Measurements from ENCODE around the gene CACNA1C.

DNA sequence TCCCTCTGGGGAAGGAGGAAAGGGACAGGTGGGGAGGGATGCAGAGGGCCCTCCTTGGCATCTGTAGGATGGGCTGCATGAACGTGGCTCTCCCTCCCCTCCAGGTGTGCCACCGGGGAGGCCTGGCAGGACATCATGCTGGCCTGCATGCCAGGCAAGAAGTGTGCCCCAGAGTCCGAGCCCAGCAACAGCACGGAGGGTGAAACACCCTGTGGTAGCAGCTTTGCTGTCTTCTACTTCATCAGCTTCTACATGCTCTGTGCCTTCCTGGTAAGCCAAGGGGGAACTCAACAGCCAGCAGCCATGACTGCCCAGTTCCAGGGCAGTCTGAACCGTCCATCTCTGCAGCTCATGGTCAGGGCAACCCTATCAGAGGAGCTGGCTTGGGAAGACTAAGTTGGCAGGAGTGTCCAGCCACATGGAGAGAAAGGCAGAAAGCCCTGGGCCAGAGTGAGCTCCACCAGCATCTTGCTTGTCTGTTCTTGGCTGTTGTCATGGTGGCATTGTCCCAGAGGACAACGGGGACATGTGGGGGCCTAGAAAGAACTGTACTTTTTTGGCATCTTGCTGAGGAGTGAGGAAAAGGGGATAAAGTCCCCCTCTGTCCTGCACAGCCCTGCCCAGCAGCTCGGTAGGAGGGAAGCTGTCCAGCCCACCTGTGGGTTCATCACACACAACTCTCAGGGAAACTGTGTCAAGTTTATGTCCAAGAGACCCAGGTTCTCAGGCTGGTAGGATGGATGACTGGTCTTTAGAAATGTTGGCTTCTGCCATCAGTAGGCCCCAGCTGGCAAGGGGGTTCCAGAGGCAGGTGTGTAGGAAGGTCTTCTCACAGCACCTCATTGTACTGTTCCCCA, 612.2 kb downstream of the CACNA1C start:
- TF ChIP-seq, protein P1, sequence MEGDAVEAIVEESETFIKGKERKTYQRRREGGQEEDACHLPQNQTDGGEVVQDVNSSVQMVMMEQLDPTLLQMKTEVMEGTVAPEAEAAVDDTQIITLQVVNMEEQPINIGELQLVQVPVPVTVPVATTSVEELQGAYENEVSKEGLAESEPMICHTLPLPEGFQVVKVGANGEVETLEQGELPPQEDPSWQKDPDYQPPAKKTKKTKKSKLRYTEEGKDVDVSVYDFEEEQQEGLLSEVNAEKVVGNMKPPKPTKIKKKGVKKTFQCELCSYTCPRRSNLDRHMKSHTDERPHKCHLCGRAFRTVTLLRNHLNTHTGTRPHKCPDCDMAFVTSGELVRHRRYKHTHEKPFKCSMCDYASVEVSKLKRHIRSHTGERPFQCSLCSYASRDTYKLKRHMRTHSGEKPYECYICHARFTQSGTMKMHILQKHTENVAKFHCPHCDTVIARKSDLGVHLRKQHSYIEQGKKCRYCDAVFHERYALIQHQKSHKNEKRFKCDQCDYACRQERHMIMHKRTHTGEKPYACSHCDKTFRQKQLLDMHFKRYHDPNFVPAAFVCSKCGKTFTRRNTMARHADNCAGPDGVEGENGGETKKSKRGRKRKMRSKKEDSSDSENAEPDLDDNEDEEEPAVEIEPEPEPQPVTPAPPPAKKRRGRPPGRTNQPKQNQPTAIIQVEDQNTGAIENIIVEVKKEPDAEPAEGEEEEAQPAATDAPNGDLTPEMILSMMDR (IDR thresholded peaks at IDR 0.05) = no peak
- TF ChIP-seq POLR2A (IDR thresholded peaks at IDR 0.05; ENCODE audit: low read depth) (no peak), POLR2AphosphoS5 (IDR thresholded peaks at IDR 0.05) (no peak), EP300 (IDR thresholded peaks at IDR 0.05) (no peak)
